ENCODE data around the gene CBARP. TPM values are rescaled to one million over a fixed set of nuclear protein-coding genes. Genes with fewer than 3 reads are reported as not detected.

CBARP gene
- total RNA-seq, 1 experiment from 2014 or later = 23.4 TPM

- CTCF ChIA-PET = interaction anchor here (0.6 to 2.6 kb wide), 13 partner anchors 9 to 195 kb away, joined by 3 to 28 read pairs (median 5); partner anchors contain the start of gene CBARP
- H3K4me1 Mint-ChIP-seq = peaks cover 22% of the 10 kb centered on the region
- ATAC-seq (no peak), DNase-seq (ENCODE audit: low spot score) (no peak)
- TF ChIP-seq ZNF532 (CRISPR knock-in tag; IDR thresholded peaks at IDR 0.05; ENCODE audit: borderline replicate concordance) = no peak
- TF ChIP-seq TCF7 (CRISPR knock-in tag; IDR thresholded peaks at IDR 0.05; ENCODE audit: low read depth) = no peak
- TF ChIP-seq ESRRA (CRISPR knock-in tag; IDR thresholded peaks at IDR 0.05; ENCODE audit: borderline replicate concordance) = no peak
- TF ChIP-seq ERG (CRISPR knock-in tag; IDR thresholded peaks at IDR 0.05) = no peak
- no peak for TF ChIP-seq IRF2 (CRISPR knock-in tag; IDR thresholded peaks at IDR 0.05; ENCODE audit: borderline replicate concordance, low read depth)
- no peak for TF ChIP-seq ZMAT4 (CRISPR knock-in tag; IDR thresholded peaks at IDR 0.05)
- TF ChIP-seq PRRX2 (CRISPR knock-in tag; IDR thresholded peaks at IDR 0.05) = no peak
- no peak for TF ChIP-seq ZNF317 (CRISPR knock-in tag; IDR thresholded peaks at IDR 0.05; ENCODE audit: borderline replicate concordance, low read depth)
- TF ChIP-seq ATF6 (CRISPR knock-in tag; IDR thresholded peaks at IDR 0.05) = no peak
- TF ChIP-seq KAT7 (CRISPR knock-in tag; IDR thresholded peaks at IDR 0.05; ENCODE audit: borderline replicate concordance) = no peak
- no peak for TF ChIP-seq RORB (CRISPR knock-in tag; IDR thresholded peaks at IDR 0.05)
- TF ChIP-seq ZBTB43 (CRISPR knock-in tag; IDR thresholded peaks at IDR 0.05) = no peak
- no peak for TF ChIP-seq ZNF232 (CRISPR knock-in tag; IDR thresholded peaks at IDR 0.05)
- TF ChIP-seq ATF1 (CRISPR knock-in tag; IDR thresholded peaks at IDR 0.05) = no peak
- no peak for TF ChIP-seq ATF2 (CRISPR knock-in tag; IDR thresholded peaks at IDR 0.05; ENCODE audit: borderline replicate concordance, low read depth)
- TF ChIP-seq RELA (CRISPR knock-in tag; IDR thresholded peaks at IDR 0.05; ENCODE audit: borderline replicate concordance) = no peak
- no peak for TF ChIP-seq CDX4 (CRISPR knock-in tag; IDR thresholded peaks at IDR 0.05; ENCODE audit: borderline replicate concordance)
- no peak for TF ChIP-seq ZNF671 (CRISPR knock-in tag; IDR thresholded peaks at IDR 0.05)
- H3K36me3 Mint-ChIP-seq = peaks cover 3% of the 10 kb centered on the region; the same call in 1 of the 2 replicates
- H3K4me3 Mint-ChIP-seq = no peak overlapping the region
- no peaks in the 10 kb centered on the region for H3K9me3 Mint-ChIP-seq
- POLR2A ChIA-PET = no interaction called here
- H3K27ac Mint-ChIP-seq = no peak overlapping the region
- H3K27me3 Mint-ChIP-seq (ENCODE audit: low read depth) = no peaks in the 10 kb centered on the region
Observed at GRCh38 chr19:1218751-1219567, 18.8 kb downstream of the CBARP start.
